Lower leg skin (tissue), 4 donors: ENCODE results near the gene ABCE1. TPM values are rescaled to one million over a fixed set of nuclear protein-coding genes. Genes with fewer than 3 reads are reported as not detected.

Experiments used
- DNase-seq, 2 donors: peaks; one replicate each; pipeline ENCODE4 v3.0.0-alpha.2; 2019; ENCODE audit warnings: low spot score in 2 of 2
- H3K4me3 ChIP-seq: fragments of 200-600 bp; sonication (generic); 2 replicates; pipeline ENCODE4 v1.5.1; 2017; ENCODE audit warnings: mild to moderate bottlenecking, low read depth; ENCODE audit not compliant: poor library complexity, severe bottlenecking
- CTCF ChIP-seq, 3 donors: fragments of 450-650 bp; IDR thresholded peaks; one replicate each; pipeline ENCODE4 v1.5.1; 2016; ENCODE audit warnings: antibody characterized with exemption in 3 of 3, mild to moderate bottlenecking in 3 of 3, moderate library complexity in 2 of 3
- POLR2A ChIP-seq, 2 donors: fragments of 450-650 bp; IDR thresholded peaks; one replicate each; pipeline ENCODE4 v1.6.1; 2016 to 2017; ENCODE audit warnings: antibody characterized with exemption in 2 of 2, mild to moderate bottlenecking in 1 of 2, moderate library complexity in 1 of 2
- WGBS, 2 donors: methylation state at CpG; one replicate each; pipeline ENCODE4 v1.1.5; 2018; 5-methylcytosine and 5-hydroxymethylcytosine counted together
- intact Hi-C: fragments of 100-400 bp; cut with DNase I; formaldehyde crosslinking; loops from one replicate; pipeline ENCODE4 v1.15.0; 2023; ENCODE audit warnings: low total_unique reads
- total RNA-seq, 4 donors: library from RNA; depleted of rRNA; stranded (reverse); fragments of >200 nt; gene quantifications; one replicate each; pipeline ENCODE4 v1.1.0, GENCODE V29; 2016

ABCE1 gene
- total RNA-seq, 4 donors from 2014 or later: 55.7 to 71.1 (median 57.8) TPM

GRCh38 chr4:145103496-145103895 is 5.4 kb downstream of the ABCE1 start:
- DNase-seq: no peak

GRCh38 chr4:145107126-145107525 is 9.0 kb downstream of the ABCE1 start:
- intact Hi-C loops: no loop called here
- 55 to 68% methylated on average over 2 of the region's 2 CpGs for WGBS, 2 donors
- TF ChIP-seq CTCF (IDR thresholded peaks at IDR 0.05): no peak
- no peak for TF ChIP-seq POLR2A (IDR thresholded peaks at IDR 0.05)
- H3K4me3 ChIP-seq: no peak overlapping the region
- no peak for DNase-seq

More at GRCh38 chr4:145103496-145103895, 5.4 kb downstream of the ABCE1 start:
- TF ChIP-seq CTCF (IDR thresholded peaks at IDR 0.05) (no peak), POLR2A (IDR thresholded peaks at IDR 0.05) (no peak)
- whole genome bisulfite sequencing, 2 donors: 79 to 83% methylated on average over 3 of the region's 3 CpGs
- intact Hi-C loops: no loop called here
- H3K4me3 ChIP-seq: no peak overlapping the region

GRCh38 chr4:145108128-145108527 is 10.0 kb downstream of the ABCE1 start:
- no peak overlapping the region for H3K4me3 ChIP-seq
- intact Hi-C loops: no loop called here
- DNase-seq: no peak
- TF ChIP-seq CTCF (IDR thresholded peaks at IDR 0.05): no peak

GRCh38 chr4:145125396-145125795 is 27.3 kb downstream of the ABCE1 start:
- no peak overlapping the region for H3K4me3 ChIP-seq
- intact Hi-C loops: no loop called here
- DNase-seq: no peak
- TF ChIP-seq POLR2A (IDR thresholded peaks at IDR 0.05) (no peak), CTCF (IDR thresholded peaks at IDR 0.05) (no peak)
- 97 to 99% methylated on average over 2 of the region's 2 CpGs for WGBS, 2 donors

- no peak for DNase-seq
- intact Hi-C loops: no loop called here
- TF ChIP-seq CTCF (IDR thresholded peaks at IDR 0.05) (no peak), POLR2A (IDR thresholded peaks at IDR 0.05) (no peak)
- H3K4me3 ChIP-seq: no peak overlapping the region
Observed at GRCh38 chr4:145130130-145130529, 32.0 kb downstream of the ABCE1 start.

- no peak for DNase-seq
- WGBS, 2 donors: 32 to 56% methylated on average over 2 of the region's 2 CpGs
Observed at GRCh38 chr4:145130788-145131399, 32.8 kb downstream of the ABCE1 start.

More at GRCh38 chr4:145130788-145131399, 32.8 kb downstream of the ABCE1 start:
- TF ChIP-seq POLR2A (IDR thresholded peaks at IDR 0.05) (no peak), CTCF (IDR thresholded peaks at IDR 0.05) (no peak)
- intact Hi-C loops: no loop called here
- H3K4me3 ChIP-seq: no peak overlapping the region
